ENCODE data around the gene IMPDH1. TPM values are rescaled to one million over a fixed set of nuclear protein-coding genes. Genes with fewer than 3 reads are reported as not detected.

IMPDH1 gene
- total and polyA plus RNA-seq, 10 of the 15 experiments (the other 5 are each of a cell fraction or from before 2014, with no cell fraction given), result 0.50 to 61.3 (median 41.8) TPM

DNA sequence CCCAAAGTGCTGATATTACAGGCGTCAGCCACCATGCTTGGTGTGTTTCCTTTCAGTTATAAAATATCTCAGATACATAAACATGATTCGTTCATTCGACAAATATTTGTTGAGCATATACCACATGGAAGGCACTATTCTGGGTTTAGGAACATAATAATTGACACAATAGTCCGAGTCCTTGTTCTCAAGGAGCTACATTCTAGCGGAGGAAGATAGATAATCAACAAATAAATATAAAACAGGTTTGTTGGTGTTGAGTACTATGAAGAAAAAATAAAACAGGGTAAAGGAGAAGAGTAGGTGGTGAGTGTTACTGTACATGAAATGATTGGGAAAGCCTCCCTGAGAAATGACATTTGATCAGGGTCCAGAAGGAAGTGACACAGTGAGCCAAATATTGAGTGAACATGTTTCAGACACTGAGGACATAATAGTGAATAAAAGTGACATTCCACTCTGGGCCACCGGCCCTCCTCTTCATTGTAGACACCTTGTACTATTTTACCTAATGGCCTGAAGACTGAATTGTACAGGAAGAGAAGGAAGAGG lies 39.0 kb upstream of the IMPDH1 start (continued):
- TF ChIP-seq SUZ12 (IDR thresholded peaks at IDR 0.05; ENCODE audit: unreplicated experiment), result no peak
- no peak for TF ChIP-seq BRCA1 (IDR thresholded peaks at IDR 0.05; ENCODE audit: low read depth, low read length)

- no peak for DNase-seq (ENCODE audit: low read depth, low spot score)
Observed at GRCh38 chr7:128447941-128448564, 38.3 kb upstream of the IMPDH1 start.

More at GRCh38 chr7:128447941-128448564, 38.3 kb upstream of the IMPDH1 start:
- BruUV-seq (replicated peaks), result no TSS peak
- FAIRE-seq (no peak), ATAC-seq (no peak)
- no peak overlapping the region for H3K4me2 ChIP-seq (ENCODE audit: control insufficient read depth, insufficient read depth)
- 64% methylated on average over 4 of the region's 4 CpGs for WGBS (ENCODE audit: insufficient coverage, insufficient replicate concordance, low lambda C conversion rate, missing lambda C conversion rate)
- no peaks in the 10 kb centered on the region for H3K27me3 ChIP-seq (replicated peaks in 1 of 2; ENCODE audit: control insufficient read depth in 2 of 2, insufficient read depth in 2 of 2, low read length in 1 of 2)
- H3K4me3 ChIP-seq, result no peak overlapping the region
- no peak overlapping the region for H2AFZ ChIP-seq (ENCODE audit: control insufficient read depth, low read depth, low read length)
- no peaks in the 10 kb centered on the region for H4K20me1 ChIP-seq (ENCODE audit: control insufficient read depth, insufficient read depth)
- SMC1A ChIA-PET (ENCODE audit: uncharacterized antibody, unreplicated experiment), result interaction anchor here (1.0 to 3.2 kb wide), 7 partner anchors 11 to 233 kb away, joined by 3 to 10 read pairs (median 5); no protein-coding TSS in a partner anchor
- TF ChIP-seq EGR1 (IDR thresholded peaks at IDR 0.05; ENCODE audit: borderline replicate concordance in 1 of 2, low read depth in 2 of 2, low read length in 2 of 2) (peak in 1 of 2 experiments; percentile 49; a peak in 1 of 3 replicates), SIN3A (IDR thresholded peaks at IDR 0.05; ENCODE audit: low read depth, low read length) (no peak)
- in situ Hi-C loops (cut with MboI) (no loop called here), intact Hi-C loops (cut with micrococcal nuclease; ENCODE audit: unreplicated experiment) (no loop called here)
- H3K79me2 ChIP-seq (ENCODE audit: control insufficient read depth, insufficient read depth, low read length), result no peaks in the 10 kb centered on the region
- no peaks in the 10 kb centered on the region; the same call in 2 of the 3 replicates for H3K9me3 ChIP-seq (replicated peaks; ENCODE audit: control insufficient read depth, insufficient read depth, low read length)
- CTCF ChIA-PET, result interaction anchor here (1.1 to 11.3 kb wide), 5 partner anchors 9 to 20 kb away, joined by 4 to 227 read pairs (median 8); no protein-coding TSS in a partner anchor
- peaks cover 9% of the 10 kb centered on the region for H3K4me1 ChIP-seq (ENCODE audit: control insufficient read depth, insufficient read depth, low read length)
- RAD21 ChIA-PET (ENCODE audit: unreplicated experiment), result interaction anchor here (0.6 to 1.6 kb wide), 3 partner anchors 11 to 291 kb away, joined by 3 to 4 read pairs (median 3); partner anchors contain the start of gene CALU
- H3K27ac ChIP-seq (ENCODE audit: control insufficient read depth, insufficient read depth), result no peak overlapping the region
- no peaks in the 10 kb centered on the region for H3K36me3 ChIP-seq (ENCODE audit: control insufficient read depth in 2 of 2, insufficient read depth in 2 of 2, low read length in 1 of 2)
- POLR2A ChIA-PET, result interaction anchor here (0.6 to 2.3 kb wide), 4 partner anchors 9 to 19 kb away, joined by 4 to 7 read pairs (median 6); no protein-coding TSS in a partner anchor
- no peak overlapping the region for H3K9ac ChIP-seq (ENCODE audit: control insufficient read depth, insufficient read depth, low read length)

Data from GM12878 (cell line).